Measurements from ENCODE around the gene RARA.
A peak's percentile ranks its signal among the peaks of the same experiment; 100 is the strongest.

The RARA gene

GRCh38 chr17:40325156-40326013 lies 16.4 kb downstream of the RARA start (continued):
- TF ChIP-seq ZNF837 (tag by site-specific recombination; IDR thresholded peaks at IDR 0.05) (no peak), KLF8 (tag by site-specific recombination; IDR thresholded peaks at IDR 0.05) (no peak), GFI1B (tag by site-specific recombination; IDR thresholded peaks at IDR 0.05) (peak; percentile 86; the same call in 1 of the 2 replicates), KLF9 (tag by site-specific recombination; IDR thresholded peaks at IDR 0.05; ENCODE audit: low read depth) (no peak), ZNF610 (tag by site-specific recombination; IDR thresholded peaks at IDR 0.05; ENCODE audit: borderline replicate concordance) (no peak), ZNF704 (tag by site-specific recombination; IDR thresholded peaks at IDR 0.05) (no peak), ZNF174 (tag by site-specific recombination; IDR thresholded peaks at IDR 0.05) (no peak), ZBTB17 (tag by site-specific recombination; IDR thresholded peaks at IDR 0.05) (no peak), ZEB2 (tag by site-specific recombination; IDR thresholded peaks at IDR 0.05) (no peak), ZFP3 (tag by site-specific recombination; IDR thresholded peaks at IDR 0.05; ENCODE audit: low read depth) (0 out of 2 replicates have a peak, but pooled peaks have one; percentile 34), ZNF777 (tag by site-specific recombination; IDR thresholded peaks at IDR 0.05; ENCODE audit: borderline replicate concordance) (no peak), KLF7 (tag by site-specific recombination; IDR thresholded peaks at IDR 0.05; ENCODE audit: borderline replicate concordance) (peak; percentile 64; the same call in 1 of the 2 replicates), ZNF48 (tag by site-specific recombination; IDR thresholded peaks at IDR 0.05) (no peak), BCL11A (tag by site-specific recombination; IDR thresholded peaks at IDR 0.05; ENCODE audit: low read depth) (no peak), ZNF280D (tag by site-specific recombination; IDR thresholded peaks at IDR 0.05) (no peak), ZNF623 (tag by site-specific recombination; IDR thresholded peaks at IDR 0.05) (peak; percentile 88), ZNF677 (tag by site-specific recombination; IDR thresholded peaks at IDR 0.05) (no peak), ZNF654 (tag by site-specific recombination; IDR thresholded peaks at IDR 0.05; ENCODE audit: low read depth) (peak; percentile 62), ZNF16 (tag by site-specific recombination; IDR thresholded peaks at IDR 0.05; ENCODE audit: low read depth) (no peak), ZSCAN5A (tag by site-specific recombination; IDR thresholded peaks at IDR 0.05) (no peak), ZNF146 (tag by site-specific recombination; IDR thresholded peaks at IDR 0.05) (no peak; the same call in 1 of the 2 replicates), TSHZ1 (tag by site-specific recombination; IDR thresholded peaks at IDR 0.05; ENCODE audit: borderline replicate concordance) (peak; percentile 49; the same call in 1 of the 2 replicates), ZNF362 (tag by site-specific recombination; IDR thresholded peaks at IDR 0.05) (no peak), ZIC2 (tag by site-specific recombination; IDR thresholded peaks at IDR 0.05) (no peak), ZBTB11 (tag by site-specific recombination; conservative IDR thresholded peaks at IDR 0.05; ENCODE audit: low read depth) (peak; percentile 86)
